Naive B cell (primary cell): ENCODE results near the gene SORL1. TPM values are rescaled to one million over a fixed set of nuclear protein-coding genes. Genes with fewer than 3 reads are reported as not detected.

Experiments
- ATAC-seq, 2 donors: fragments of 150-1000 bp; cut with Tn5 transposase; 2 replicates each; pipeline ENCODE4 v1.10.0; 2021; ENCODE audit warnings: low read depth in 2 of 2, mild to moderate bottlenecking in 2 of 2, moderate library complexity in 2 of 2
- DNase-seq: peaks from one replicate; pipeline ENCODE4 v3.0.0; 2022
- H3K27ac Mint-ChIP-seq, 6 donors: one replicate each; pipeline ENCODE4 v1.8.0; 2020 to 2022; ENCODE audit warnings: mild to moderate bottlenecking in 6 of 6, mixed read lengths in 6 of 6, moderate library complexity in 5 of 6, inconsistent platforms in 2 of 6
- H3K27me3 Mint-ChIP-seq, 3 donors: one replicate each; pipeline ENCODE4 v1.8.0; 2021 to 2022; ENCODE audit warnings: mixed read lengths in 3 of 3, mild to moderate bottlenecking in 1 of 3
- H3K36me3 Mint-ChIP-seq, 2 donors: one replicate each; pipeline ENCODE4 v1.8.0; 2020 to 2022; ENCODE audit warnings: mixed read lengths in 2 of 2, inconsistent platforms in 1 of 2, mild to moderate bottlenecking in 1 of 2
- H3K4me1 Mint-ChIP-seq, 3 donors: one replicate each; pipeline ENCODE4 v1.8.0; 2020 to 2022; ENCODE audit warnings: mixed read lengths in 3 of 3, inconsistent platforms in 1 of 3, mild to moderate bottlenecking in 1 of 3, moderate library complexity in 1 of 3
- H3K4me3 Mint-ChIP-seq, 8 donors: one replicate each; pipeline ENCODE4 v1.8.0; 2020 to 2022; ENCODE audit warnings: mild to moderate bottlenecking in 8 of 8, mixed read lengths in 8 of 8, moderate library complexity in 8 of 8, inconsistent platforms in 2 of 8
- H3K9me3 Mint-ChIP-seq, 7 donors: one replicate each; pipeline ENCODE4 v1.8.0; 2020 to 2022; ENCODE audit warnings: mixed read lengths in 7 of 7, mild to moderate bottlenecking in 5 of 7, inconsistent platforms in 2 of 7, moderate library complexity in 1 of 7
- polyA plus RNA-seq, 6 donors: library from polyadenylated mRNA; unstranded; fragments of 300-500 nt; fragmentation: Illumina TruSeq; gene quantifications; one replicate each; pipeline ENCODE4 v1.2.3, GENCODE V29; 2021; ENCODE audit warnings: low read depth in 6 of 6

SORL1 gene
- polyA plus RNA-seq, 6 donors from 2014 or later, result 61.7 to 102 (median 83.8) TPM

- DNase-seq (no peak), ATAC-seq (no peak)
- Mint-ChIP-seq H3K4me3 (peak overlapping the region in 2 of 8 donors; percentile 24 to 41), H3K4me1 (peaks cover 32 to 55% (median 43%) of the 10 kb centered on the region in 3 donors), H3K27ac (peak overlapping the region in 5 of 6 donors; percentile 73 to 90 (median 86)), H3K27me3 (no peaks in the 10 kb centered on the region), H3K36me3 (no peaks in the 10 kb centered on the region), H3K9me3 (peaks cover 0 to 6% (median 0%) of the 10 kb centered on the region in 7 donors)
Measured at GRCh38 chr11:121417607-121418006, 34.5 kb upstream of the SORL1 start.

GRCh38 chr11:121418625-121419114, 33.4 kb upstream of the SORL1 start:
- Mint-ChIP-seq H3K36me3 (no peaks in the 10 kb centered on the region), H3K27me3 (no peaks in the 10 kb centered on the region), H3K27ac (peak overlapping the region; percentile 47 to 87 (median 80)), H3K4me1 (peaks cover 42 to 65% (median 53%) of the 10 kb centered on the region in 3 donors), H3K9me3 (peaks cover 0 to 6% (median 0%) of the 10 kb centered on the region in 7 donors), H3K4me3 (peak overlapping the region in 1 of 8 donors; percentile 65)
- DNase-seq, result peak; percentile 65
- ATAC-seq, result peak; percentile 62 to 71

- H3K27ac Mint-ChIP-seq, result peak overlapping the region in 1 of 6 donors; percentile 58
- H3K36me3 Mint-ChIP-seq, result no peaks in the 10 kb centered on the region
- H3K4me1 Mint-ChIP-seq, result peaks cover 51 to 76% (median 64%) of the 10 kb centered on the region in 3 donors
- H3K27me3 Mint-ChIP-seq, result no peaks in the 10 kb centered on the region
- DNase-seq (no peak), ATAC-seq (no peak)
- peaks cover 0 to 6% (median 0%) of the 10 kb centered on the region in 7 donors for H3K9me3 Mint-ChIP-seq
- no peak overlapping the region for H3K4me3 Mint-ChIP-seq
Measured at GRCh38 chr11:121419836-121420235, 32.3 kb upstream of the SORL1 start.

- peaks cover 0 to 5% of the 10 kb centered on the region in 2 donors for H3K36me3 Mint-ChIP-seq
- peaks cover 0 to 9% (median 4%) of the 10 kb centered on the region in 7 donors for H3K9me3 Mint-ChIP-seq
- ATAC-seq (no peak), DNase-seq (no peak)
- H3K27me3 Mint-ChIP-seq, result no peaks in the 10 kb centered on the region
- peaks cover 57 to 79% (median 64%) of the 10 kb centered on the region in 3 donors for H3K4me1 Mint-ChIP-seq
- peak overlapping the region in 4 of 6 donors; percentile 6 to 58 (median 21) for H3K27ac Mint-ChIP-seq
- no peak overlapping the region for H3K4me3 Mint-ChIP-seq
Measured at GRCh38 chr11:121420398-121420797, 31.7 kb upstream of the SORL1 start.

GRCh38 chr11:121421149-121421901, 30.8 kb upstream of the SORL1 start:
- Mint-ChIP-seq H3K9me3 (peaks cover 0 to 9% (median 4%) of the 10 kb centered on the region in 7 donors), H3K4me1 (peaks cover 62 to 87% (median 71%) of the 10 kb centered on the region in 3 donors), H3K27me3 (no peaks in the 10 kb centered on the region), H3K4me3 (peak overlapping the region in 5 of 8 donors; percentile 16 to 62 (median 44)), H3K27ac (peak overlapping the region in 5 of 6 donors; percentile 56 to 97 (median 93)), H3K36me3 (peaks cover 0 to 5% of the 10 kb centered on the region in 2 donors)
- ATAC-seq, result no peak
- no peak for DNase-seq

GRCh38 chr11:121422675-121423074, 29.4 kb upstream of the SORL1 start:
- DNase-seq, result peak; percentile 78
- H3K27ac Mint-ChIP-seq, result peak overlapping the region; percentile 56 to 97 (median 91)
- H3K27me3 Mint-ChIP-seq, result no peaks in the 10 kb centered on the region
- peaks cover 0 to 9% (median 4%) of the 10 kb centered on the region in 7 donors for H3K9me3 Mint-ChIP-seq
- peak overlapping the region; percentile 2 to 70 (median 40) for H3K4me3 Mint-ChIP-seq
- ATAC-seq, result peak; percentile 72 to 77
- H3K4me1 Mint-ChIP-seq, result peaks cover 64 to 87% (median 68%) of the 10 kb centered on the region in 3 donors
- peaks cover 0 to 5% of the 10 kb centered on the region in 2 donors for H3K36me3 Mint-ChIP-seq

- Mint-ChIP-seq H3K27ac (peak overlapping the region in 5 of 6 donors; percentile 29 to 93 (median 75)), H3K27me3 (no peaks in the 10 kb centered on the region), H3K4me1 (peaks cover 64 to 89% (median 82%) of the 10 kb centered on the region in 3 donors), H3K36me3 (peaks cover 0 to 5% of the 10 kb centered on the region in 2 donors), H3K4me3 (peak overlapping the region in 3 of 8 donors; percentile 12 to 29 (median 21)), H3K9me3 (peaks cover 0 to 9% (median 4%) of the 10 kb centered on the region in 7 donors)
- ATAC-seq (no peak), DNase-seq (no peak)
Measured at GRCh38 chr11:121425828-121426227, 26.3 kb upstream of the SORL1 start.

- Mint-ChIP-seq H3K27ac (peak overlapping the region; percentile 51 to 88 (median 71)), H3K27me3 (no peaks in the 10 kb centered on the region), H3K4me3 (peak overlapping the region; percentile 59 to 88 (median 78)), H3K4me1 (peaks cover 58 to 87% (median 82%) of the 10 kb centered on the region in 3 donors), H3K9me3 (peaks cover 0 to 9% (median 4%) of the 10 kb centered on the region in 7 donors), H3K36me3 (peaks cover 0 to 5% of the 10 kb centered on the region in 2 donors)
- ATAC-seq, result peak; percentile 37 to 48
- peak; percentile 60 for DNase-seq
Measured at GRCh38 chr11:121426476-121427399, 25.4 kb upstream of the SORL1 start.

GRCh38 chr11:121427400-121427744, 24.7 kb upstream of the SORL1 start:
- DNase-seq, result no peak
- Mint-ChIP-seq H3K27me3 (no peaks in the 10 kb centered on the region), H3K36me3 (peaks cover 0 to 5% of the 10 kb centered on the region in 2 donors), H3K4me3 (peak overlapping the region in 3 of 8 donors; percentile 16 to 67 (median 65)), H3K9me3 (peaks cover 0 to 9% (median 0%) of the 10 kb centered on the region in 7 donors), H3K27ac (peak overlapping the region in 1 of 6 donors; percentile 87), H3K4me1 (peaks cover 53 to 82% (median 75%) of the 10 kb centered on the region in 3 donors)
- no peak for ATAC-seq

GRCh38 chr11:121429556-121429955, 22.6 kb upstream of the SORL1 start:
- Mint-ChIP-seq H3K36me3 (peaks cover 0 to 5% of the 10 kb centered on the region in 2 donors), H3K9me3 (peaks cover 0 to 7% (median 0%) of the 10 kb centered on the region in 7 donors), H3K4me3 (peak overlapping the region in 5 of 8 donors; percentile 20 to 69 (median 35)), H3K27ac (peak overlapping the region; percentile 87 to 99 (median 96)), H3K4me1 (peaks cover 32 to 64% (median 53%) of the 10 kb centered on the region in 3 donors), H3K27me3 (no peaks in the 10 kb centered on the region)
- ATAC-seq (peak in 1 of 2 donors; percentile 17), DNase-seq (no peak)

- H3K4me1 Mint-ChIP-seq, result peaks cover 31 to 69% (median 60%) of the 10 kb centered on the region in 3 donors
- no peak for DNase-seq
- peak overlapping the region in 1 of 8 donors; percentile 6 for H3K4me3 Mint-ChIP-seq
- H3K27me3 Mint-ChIP-seq, result no peaks in the 10 kb centered on the region
- H3K36me3 Mint-ChIP-seq, result no peaks in the 10 kb centered on the region
- H3K27ac Mint-ChIP-seq, result peak overlapping the region; percentile 75 to 99 (median 92)
- ATAC-seq, result no peak
- H3K9me3 Mint-ChIP-seq, result peaks cover 0 to 2% (median 0%) of the 10 kb centered on the region in 7 donors
Measured at GRCh38 chr11:121431820-121432526, 20.1 kb upstream of the SORL1 start.

- no peak for DNase-seq
- Mint-ChIP-seq H3K27ac (peak overlapping the region in 4 of 6 donors; percentile 40 to 86 (median 66)), H3K36me3 (peaks cover 0 to 5% of the 10 kb centered on the region in 2 donors), H3K4me3 (no peak overlapping the region), H3K9me3 (peaks cover 0 to 2% (median 0%) of the 10 kb centered on the region in 7 donors), H3K27me3 (no peaks in the 10 kb centered on the region), H3K4me1 (peaks cover 20 to 44% (median 43%) of the 10 kb centered on the region in 3 donors)
- no peak for ATAC-seq
Measured at GRCh38 chr11:121435132-121435531, 17.0 kb upstream of the SORL1 start.
